GM18909 (cell line): Measurements from ENCODE around the gene PLSCR5.

Experiments
- ATAC-seq: cut with Tn5 transposase; IDR thresholded peaks from one replicate; pipeline ENCODE4 v1.9.1; 2021; ENCODE audit warnings: mild to moderate bottlenecking; ENCODE audit not compliant: unreplicated experiment, poor library complexity

Gene PLSCR5

GRCh38 chr3:146605106-146605505 lies at the start of gene PLSCR5:
Gene PLSCR5, minus strand, starts transcription at chr3:146605346. Its CDS starts 134 bp downstream, at chr3:146605212.
- no peak for ATAC-seq

- no peak for ATAC-seq
Measured at GRCh38 chr3:146653978-146654377, 48.8 kb upstream of the PLSCR5 start.

- no peak for ATAC-seq
Measured at GRCh38 chr3:146650691-146651442, 45.7 kb upstream of the PLSCR5 start.

- ATAC-seq = no peak
Measured at GRCh38 chr3:146646261-146646660, 41.1 kb upstream of the PLSCR5 start.

- peak; percentile 87 for ATAC-seq
Measured at GRCh38 chr3:146640955-146641867, 36.1 kb upstream of the PLSCR5 start.

GRCh38 chr3:146640361-146640760 lies 35.2 kb upstream of the PLSCR5 start:
- ATAC-seq = no peak

- no peak for ATAC-seq
Measured at GRCh38 chr3:146638718-146639117, 33.6 kb upstream of the PLSCR5 start.

GRCh38 chr3:146637871-146638270 lies 32.7 kb upstream of the PLSCR5 start:
- ATAC-seq = no peak

GRCh38 chr3:146636881-146637280 lies 31.7 kb upstream of the PLSCR5 start:
- no peak for ATAC-seq

GRCh38 chr3:146634346-146634745 lies 29.2 kb upstream of the PLSCR5 start:
- ATAC-seq = no peak

GRCh38 chr3:146628671-146629070 lies 23.5 kb upstream of the PLSCR5 start:
- ATAC-seq = no peak

GRCh38 chr3:146626403-146627122 lies 21.4 kb upstream of the PLSCR5 start:
- no peak for ATAC-seq

- ATAC-seq = peak; percentile 62
Measured at GRCh38 chr3:146625186-146625775, 20.1 kb upstream of the PLSCR5 start.

GRCh38 chr3:146621723-146622122 lies 16.6 kb upstream of the PLSCR5 start:
- ATAC-seq = no peak

GRCh38 chr3:146612015-146612414 lies 6.9 kb upstream of the PLSCR5 start:
- no peak for ATAC-seq

- ATAC-seq = no peak
Measured at GRCh38 chr3:146611096-146611495, 6.0 kb upstream of the PLSCR5 start.

- ATAC-seq = no peak
Measured at GRCh38 chr3:146598535-146598934, 6.6 kb downstream of the PLSCR5 start.

- ATAC-seq = no peak
Measured at GRCh38 chr3:146594843-146595482, 10.2 kb downstream of the PLSCR5 start.

- no peak for ATAC-seq
Measured at GRCh38 chr3:146593776-146594175, 11.4 kb downstream of the PLSCR5 start.

- no peak for ATAC-seq
Measured at GRCh38 chr3:146590521-146590920, 14.6 kb downstream of the PLSCR5 start.
